ENCODE measurements around the gene GREB1L. TPM values are rescaled to one million over a fixed set of nuclear protein-coding genes. Genes with fewer than 3 reads are reported as not detected.

Gene GREB1L
- total RNA-seq, 2 donors from 2014 or later, result 0.52 to 3.0 TPM

GRCh38 chr18:21261352-21261751 lies 19.3 kb downstream of the GREB1L start:
- no peaks in the 10 kb centered on the region for H3K9me3 ChIP-seq
- intact Hi-C loops (cut with DNase I), result no loop called here
- H3K36me3 ChIP-seq (replicated peaks in 1 of 2; ENCODE audit: insufficient read depth in 1 of 2, low read depth in 2 of 2), result no peaks in the 10 kb centered on the region
- H3K27ac ChIP-seq, result no peak overlapping the region
- H3K27me3 ChIP-seq, result no peaks in the 10 kb centered on the region
- DNase-seq, result no peak
- TF ChIP-seq POLR2A (IDR thresholded peaks at IDR 0.05) (no peak), CTCF (IDR thresholded peaks at IDR 0.05) (no peak)
- no peak for ATAC-seq
- H3K4me3 ChIP-seq, result no peak overlapping the region
- 97% methylated on average over 1 of the region's 1 CpG for WGBS, 2 donors
- peaks cover 11% of the 10 kb centered on the region for H3K4me1 ChIP-seq

GRCh38 chr18:21262244-21262643 lies 20.2 kb downstream of the GREB1L start:
- Histone ChIP-seq H3K4me1 (peaks cover 11% of the 10 kb centered on the region), H3K36me3 (replicated peaks in 1 of 2; ENCODE audit: insufficient read depth in 1 of 2, low read depth in 2 of 2) (no peaks in the 10 kb centered on the region), H3K27me3 (no peaks in the 10 kb centered on the region), H3K4me3 (no peak overlapping the region), H3K27ac (no peak overlapping the region), H3K9me3 (no peaks in the 10 kb centered on the region)
- 76 to 91% methylated on average over 2 of the region's 2 CpGs for WGBS, 2 donors
- DNase-seq (no peak), ATAC-seq (no peak)
- TF ChIP-seq POLR2A (IDR thresholded peaks at IDR 0.05) (no peak), CTCF (IDR thresholded peaks at IDR 0.05) (no peak)
- intact Hi-C loops (cut with DNase I), result no loop called here

GRCh38 chr18:21262979-21263378 lies 20.9 kb downstream of the GREB1L start:
- Histone ChIP-seq H3K36me3 (replicated peaks in 1 of 2; ENCODE audit: insufficient read depth in 1 of 2, low read depth in 2 of 2) (no peaks in the 10 kb centered on the region), H3K4me1 (peaks cover 11% of the 10 kb centered on the region), H3K27me3 (no peaks in the 10 kb centered on the region), H3K9me3 (no peaks in the 10 kb centered on the region), H3K27ac (no peak overlapping the region), H3K4me3 (no peak overlapping the region)
- WGBS, 2 donors, result 64 to 67% methylated on average over 2 of the region's 2 CpGs
- ATAC-seq, result no peak
- intact Hi-C loops (cut with DNase I), result no loop called here
- no peak for TF ChIP-seq POLR2A (IDR thresholded peaks at IDR 0.05)
- no peak for TF ChIP-seq CTCF (IDR thresholded peaks at IDR 0.05)
- DNase-seq, result no peak

- Histone ChIP-seq H3K27me3 (no peaks in the 10 kb centered on the region), H3K4me1 (peaks cover 11% of the 10 kb centered on the region), H3K9me3 (no peaks in the 10 kb centered on the region), H3K36me3 (replicated peaks in 1 of 2; ENCODE audit: insufficient read depth in 1 of 2, low read depth in 2 of 2) (no peaks in the 10 kb centered on the region), H3K27ac (no peak overlapping the region), H3K4me3 (no peak overlapping the region)
- intact Hi-C loops (cut with DNase I), result no loop called here
- ATAC-seq (peak; percentile 68), DNase-seq (peak; percentile 14 to 29 (median 22))
- WGBS, 2 donors, result 7% methylated on average over 2 of the region's 2 CpGs
- TF ChIP-seq CTCF (IDR thresholded peaks at IDR 0.05), result no peak
- TF ChIP-seq POLR2A (IDR thresholded peaks at IDR 0.05), result no peak
Measured at GRCh38 chr18:21264651-21265050, 22.6 kb downstream of the GREB1L start.

- Histone ChIP-seq H3K36me3 (replicated peaks in 1 of 2; ENCODE audit: insufficient read depth in 1 of 2, low read depth in 2 of 2) (no peaks in the 10 kb centered on the region), H3K4me1 (peaks cover 11% of the 10 kb centered on the region), H3K27ac (no peak overlapping the region), H3K27me3 (no peaks in the 10 kb centered on the region), H3K4me3 (no peak overlapping the region), H3K9me3 (no peaks in the 10 kb centered on the region)
- WGBS, 2 donors, result 90 to 93% methylated on average over 3 of the region's 3 CpGs
- DNase-seq (no peak), ATAC-seq (no peak)
- intact Hi-C loops (cut with DNase I), result no loop called here
- TF ChIP-seq POLR2A (IDR thresholded peaks at IDR 0.05) (no peak), CTCF (IDR thresholded peaks at IDR 0.05) (no peak)
Measured at GRCh38 chr18:21265971-21266673, 24.1 kb downstream of the GREB1L start.
